ENCODE data around the gene DUSP19.

DUSP19 gene

GRCh38 chr2:183068561-183068960 lies 10.0 kb upstream of the DUSP19 start:
- no peak for DNase-seq (ENCODE audit: low read depth)

- DNase-seq (ENCODE audit: low read depth), result no peak
These were observed 9.4 kb upstream of the DUSP19 start for GRCh38 chr2:183069174-183069573.

- DNase-seq (ENCODE audit: low read depth), result no peak
These were observed 7.4 kb upstream of the DUSP19 start for GRCh38 chr2:183070942-183071844.

GRCh38 chr2:183072177-183072576 lies 6.4 kb upstream of the DUSP19 start:
- no peak for DNase-seq (ENCODE audit: low read depth)

GRCh38 chr2:183078163-183078463 lies 434 bp upstream of the DUSP19 start:
- no peak for DNase-seq (ENCODE audit: low read depth)

- DNase-seq (ENCODE audit: low read depth), result no peak
These were observed 710 bp downstream of the DUSP19 start for GRCh38 chr2:183079139-183079775.

GRCh38 chr2:183081911-183082310 lies 3.4 kb downstream of the DUSP19 start:
- no peak for DNase-seq (ENCODE audit: low read depth)

- DNase-seq (ENCODE audit: low read depth), result no peak
These were observed 9.5 kb downstream of the DUSP19 start for GRCh38 chr2:183088061-183088460.

GRCh38 chr2:183089192-183089851 lies 10.8 kb downstream of the DUSP19 start:
- DNase-seq (ENCODE audit: low read depth), result no peak

GRCh38 chr2:183091318-183091953 lies 12.9 kb downstream of the DUSP19 start:
- DNase-seq (ENCODE audit: low read depth), result no peak

- DNase-seq (ENCODE audit: low read depth), result no peak
These were observed 13.4 kb downstream of the DUSP19 start for GRCh38 chr2:183091954-183092345.

- DNase-seq (ENCODE audit: low read depth), result no peak
These were observed 15.5 kb downstream of the DUSP19 start for GRCh38 chr2:183093857-183094657.

- DNase-seq (ENCODE audit: low read depth), result no peak
These were observed 27.0 kb downstream of the DUSP19 start for GRCh38 chr2:183105402-183106134.

- no peak for DNase-seq (ENCODE audit: low read depth)
These were observed 34.0 kb downstream of the DUSP19 start for GRCh38 chr2:183112577-183112976.

GRCh38 chr2:183113630-183114029 lies 35.1 kb downstream of the DUSP19 start:
- no peak for DNase-seq (ENCODE audit: low read depth)

- no peak for DNase-seq (ENCODE audit: low read depth)
These were observed 38.7 kb downstream of the DUSP19 start for GRCh38 chr2:183117226-183117625.

GRCh38 chr2:183123117-183123958 lies 44.8 kb downstream of the DUSP19 start:
- DNase-seq (ENCODE audit: low read depth), result no peak

GRCh38 chr2:183123959-183124221 lies 45.3 kb downstream of the DUSP19 start:
- DNase-seq (ENCODE audit: low read depth), result no peak

- DNase-seq (ENCODE audit: low read depth), result peak; percentile 76
These were observed 45.8 kb downstream of the DUSP19 start, which contains the start of gene NUP35 for GRCh38 chr2:183124222-183124956. NUP35 (plus strand) TSS chr2:183124443; CDS start chr2:183124458, 15 bp downstream.

- DNase-seq (ENCODE audit: low read depth), result no peak
These were observed 46.4 kb downstream of the DUSP19 start for GRCh38 chr2:183124957-183125255.
